ENCODE measurements around the gene SCAMP2. TPM values are rescaled to one million over a fixed set of nuclear protein-coding genes. Genes with fewer than 3 reads are reported as not detected.

SCAMP2 gene
- total RNA-seq, 2 experiments from 2014 or later: 57.5 to 59.6 TPM

- H3K27me3 Mint-ChIP-seq: no peaks in the 10 kb centered on the region
- H3K9me3 Mint-ChIP-seq: no peaks in the 10 kb centered on the region
- peaks cover 10% of the 10 kb centered on the region for H3K36me3 Mint-ChIP-seq
- H3K4me3 Mint-ChIP-seq: no peak overlapping the region
- H3K27ac Mint-ChIP-seq: peak overlapping the region; percentile 52
- peaks cover 38% of the 10 kb centered on the region for H3K4me1 Mint-ChIP-seq
- DNase-seq: no peak
Measured at GRCh38 chr15:74857082-74857655, 16.0 kb downstream of the SCAMP2 start.

GRCh38 chr15:74856537-74856936 is 16.6 kb downstream of the SCAMP2 start:
- Mint-ChIP-seq H3K4me1 (peaks cover 38% of the 10 kb centered on the region), H3K27me3 (no peaks in the 10 kb centered on the region), H3K27ac (no peak overlapping the region), H3K36me3 (peaks cover 10% of the 10 kb centered on the region), H3K4me3 (no peak overlapping the region), H3K9me3 (no peaks in the 10 kb centered on the region)
- no peak for DNase-seq

GRCh38 chr15:74855857-74856256 is 17.3 kb downstream of the SCAMP2 start:
- peaks cover 10% of the 10 kb centered on the region for H3K36me3 Mint-ChIP-seq

GRCh38 chr15:74854453-74855022 is 18.6 kb downstream of the SCAMP2 start:
- no peak for DNase-seq
- Mint-ChIP-seq H3K27me3 (no peaks in the 10 kb centered on the region), H3K4me1 (peaks cover 32% of the 10 kb centered on the region), H3K27ac (no peak overlapping the region), H3K9me3 (no peaks in the 10 kb centered on the region), H3K4me3 (no peak overlapping the region), H3K36me3 (peaks cover 13% of the 10 kb centered on the region)

More at GRCh38 chr15:74855857-74856256, 17.3 kb downstream of the SCAMP2 start:
- Mint-ChIP-seq H3K27ac (peak overlapping the region; percentile 58), H3K4me3 (no peak overlapping the region), H3K4me1 (peaks cover 35% of the 10 kb centered on the region), H3K9me3 (no peaks in the 10 kb centered on the region), H3K27me3 (no peaks in the 10 kb centered on the region)
- DNase-seq: no peak

GRCh38 chr15:74851960-74852359 is 21.2 kb downstream of the SCAMP2 start:
- H3K36me3 Mint-ChIP-seq: peaks cover 11% of the 10 kb centered on the region
- no peaks in the 10 kb centered on the region for H3K9me3 Mint-ChIP-seq
- no peak overlapping the region for H3K27ac Mint-ChIP-seq
- no peak overlapping the region for H3K4me3 Mint-ChIP-seq
- DNase-seq: no peak
- peaks cover 7% of the 10 kb centered on the region for H3K4me1 Mint-ChIP-seq
- no peaks in the 10 kb centered on the region for H3K27me3 Mint-ChIP-seq

GRCh38 chr15:74850393-74850792 is 22.8 kb downstream of the SCAMP2 start:
- Mint-ChIP-seq H3K4me3 (no peak overlapping the region), H3K36me3 (peaks cover 17% of the 10 kb centered on the region), H3K4me1 (peaks cover 6% of the 10 kb centered on the region), H3K27ac (no peak overlapping the region), H3K27me3 (no peaks in the 10 kb centered on the region), H3K9me3 (no peaks in the 10 kb centered on the region)
- DNase-seq: no peak

GRCh38 chr15:74847432-74847831 is 25.7 kb downstream of the SCAMP2 start:
- DNase-seq: no peak
- Mint-ChIP-seq H3K4me3 (no peak overlapping the region), H3K27me3 (no peaks in the 10 kb centered on the region), H3K36me3 (peaks cover 18% of the 10 kb centered on the region), H3K4me1 (peaks cover 24% of the 10 kb centered on the region), H3K27ac (peak overlapping the region; percentile 15), H3K9me3 (no peaks in the 10 kb centered on the region)

- peaks cover 40% of the 10 kb centered on the region for H3K4me1 Mint-ChIP-seq
Measured at GRCh38 chr15:74845581-74845980, 27.6 kb downstream of the SCAMP2 start.

GRCh38 chr15:74845208-74845568 is 28.0 kb downstream of the SCAMP2 start:
- H3K36me3 Mint-ChIP-seq: peaks cover 18% of the 10 kb centered on the region
- peak overlapping the region; percentile 60 for H3K4me3 Mint-ChIP-seq
- H3K27ac Mint-ChIP-seq: peak overlapping the region; percentile 89

More at GRCh38 chr15:74845581-74845980, 27.6 kb downstream of the SCAMP2 start:
- H3K9me3 Mint-ChIP-seq: no peaks in the 10 kb centered on the region
- H3K27me3 Mint-ChIP-seq: no peaks in the 10 kb centered on the region
- H3K4me3 Mint-ChIP-seq: peak overlapping the region; percentile 60
- no peak for DNase-seq
- H3K36me3 Mint-ChIP-seq: peaks cover 18% of the 10 kb centered on the region
- peak overlapping the region; percentile 89 for H3K27ac Mint-ChIP-seq

GRCh38 chr15:74844319-74845207 is 28.6 kb downstream of the SCAMP2 start:
- H3K4me1 Mint-ChIP-seq: peaks cover 41% of the 10 kb centered on the region
- peak overlapping the region; percentile 89 for H3K27ac Mint-ChIP-seq
- H3K27me3 Mint-ChIP-seq: no peaks in the 10 kb centered on the region
- H3K9me3 Mint-ChIP-seq: no peaks in the 10 kb centered on the region
- DNase-seq: no peak
- peaks cover 16% of the 10 kb centered on the region for H3K36me3 Mint-ChIP-seq
- H3K4me3 Mint-ChIP-seq: peak overlapping the region; percentile 60

More at GRCh38 chr15:74845208-74845568, 28.0 kb downstream of the SCAMP2 start:
- peak; percentile 53 for DNase-seq
- Mint-ChIP-seq H3K9me3 (no peaks in the 10 kb centered on the region), H3K4me1 (peaks cover 40% of the 10 kb centered on the region), H3K27me3 (no peaks in the 10 kb centered on the region)

- H3K4me3 Mint-ChIP-seq: peak overlapping the region; percentile 90
- no peak for DNase-seq
- H3K27ac Mint-ChIP-seq: peak overlapping the region; percentile 89
- H3K36me3 Mint-ChIP-seq: peaks cover 16% of the 10 kb centered on the region
- no peaks in the 10 kb centered on the region for H3K9me3 Mint-ChIP-seq
- H3K27me3 Mint-ChIP-seq: no peaks in the 10 kb centered on the region
- peaks cover 41% of the 10 kb centered on the region for H3K4me1 Mint-ChIP-seq
Measured at GRCh38 chr15:74843891-74844299, 29.3 kb downstream of the SCAMP2 start.

- H3K36me3 Mint-ChIP-seq: peaks cover 17% of the 10 kb centered on the region
- DNase-seq: no peak
- peak overlapping the region; percentile 89 for H3K27ac Mint-ChIP-seq
- H3K4me1 Mint-ChIP-seq: peaks cover 41% of the 10 kb centered on the region
- no peaks in the 10 kb centered on the region for H3K9me3 Mint-ChIP-seq
- H3K4me3 Mint-ChIP-seq: peak overlapping the region; percentile 90
- H3K27me3 Mint-ChIP-seq: no peaks in the 10 kb centered on the region
Measured at GRCh38 chr15:74843445-74843828, 29.7 kb downstream of the SCAMP2 start.

GRCh38 chr15:74842581-74843444 is 30.4 kb downstream of the SCAMP2 start, which contains the start of gene ULK3:
TSS of gene ULK3 (minus strand) at chr15:74843156. CDS start at chr15:74843105, 51 bp downstream.
- Mint-ChIP-seq H3K9me3 (no peaks in the 10 kb centered on the region), H3K27ac (peak within 1 kb of the TSS; percentile 89), H3K36me3 (peaks cover 16% of the 10 kb centered on the region), H3K4me1 (peaks cover 41% of the 10 kb centered on the region), H3K27me3 (no peaks in the 10 kb centered on the region), H3K4me3 (peak within 1 kb of the TSS; percentile 91)
- DNase-seq: peak; percentile 97

- peak overlapping the region; percentile 91 for H3K4me3 Mint-ChIP-seq
- H3K36me3 Mint-ChIP-seq: peaks cover 14% of the 10 kb centered on the region
- H3K4me1 Mint-ChIP-seq: peaks cover 41% of the 10 kb centered on the region
- DNase-seq: no peak
- no peaks in the 10 kb centered on the region for H3K9me3 Mint-ChIP-seq
- H3K27ac Mint-ChIP-seq: peak overlapping the region; percentile 42
- H3K27me3 Mint-ChIP-seq: no peaks in the 10 kb centered on the region
Measured at GRCh38 chr15:74841891-74842373, 31.2 kb downstream of the SCAMP2 start.
